Measurements from ENCODE around the gene MAST3. TPM values are rescaled to one million over a fixed set of nuclear protein-coding genes. Genes with fewer than 3 reads are reported as not detected.

MAST3 gene
- total RNA-seq, 1 donor from 2014 or later, result 48.6 TPM

DNA sequence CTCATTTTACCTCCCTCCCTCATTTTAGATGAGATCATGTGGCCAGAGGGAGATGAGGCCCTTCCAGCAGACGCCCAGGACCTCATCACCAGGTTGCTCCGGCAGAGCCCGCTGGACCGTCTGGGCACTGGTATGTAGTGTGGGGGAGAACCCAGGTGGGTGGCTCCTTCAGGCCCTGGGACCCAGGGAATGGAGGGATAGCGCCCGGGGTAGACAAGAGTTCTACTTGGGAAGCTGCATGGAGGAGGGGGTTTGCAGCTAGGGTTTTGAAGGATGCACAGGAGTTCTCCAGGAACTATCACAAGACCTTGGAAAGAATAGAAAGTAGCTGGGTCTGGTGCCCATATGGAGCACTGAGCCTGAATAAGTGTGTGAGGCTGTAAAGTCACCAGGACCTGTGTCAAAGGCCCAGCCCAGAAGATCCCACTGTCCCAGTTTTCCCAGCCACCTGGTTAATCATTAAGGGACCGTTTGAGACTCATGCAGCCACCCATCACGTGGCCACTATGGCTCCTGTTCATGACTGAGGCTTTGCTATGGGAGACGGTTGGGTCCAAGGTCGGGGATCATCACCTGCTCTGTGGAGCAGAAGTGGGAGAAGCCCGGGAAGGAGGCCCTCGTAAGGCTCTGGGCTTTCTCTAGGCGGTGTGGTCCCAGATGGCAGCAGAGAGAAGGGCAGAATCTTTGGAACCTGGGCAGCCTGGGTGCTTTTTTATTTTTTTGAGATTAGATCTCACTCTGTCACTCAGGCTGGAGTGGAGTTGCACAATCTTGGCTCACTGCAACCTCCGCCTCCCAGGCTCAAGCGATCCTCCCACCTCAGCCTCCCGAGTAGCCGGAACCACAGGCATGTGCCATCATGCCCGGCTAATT lies 38.4 kb downstream of the MAST3 start:
- Mint-ChIP-seq H3K27ac (no peak overlapping the region), H3K4me1 (no peaks in the 10 kb centered on the region), H3K36me3 (ENCODE audit: low read depth) (peaks cover 72% of the 10 kb centered on the region)

DNA sequence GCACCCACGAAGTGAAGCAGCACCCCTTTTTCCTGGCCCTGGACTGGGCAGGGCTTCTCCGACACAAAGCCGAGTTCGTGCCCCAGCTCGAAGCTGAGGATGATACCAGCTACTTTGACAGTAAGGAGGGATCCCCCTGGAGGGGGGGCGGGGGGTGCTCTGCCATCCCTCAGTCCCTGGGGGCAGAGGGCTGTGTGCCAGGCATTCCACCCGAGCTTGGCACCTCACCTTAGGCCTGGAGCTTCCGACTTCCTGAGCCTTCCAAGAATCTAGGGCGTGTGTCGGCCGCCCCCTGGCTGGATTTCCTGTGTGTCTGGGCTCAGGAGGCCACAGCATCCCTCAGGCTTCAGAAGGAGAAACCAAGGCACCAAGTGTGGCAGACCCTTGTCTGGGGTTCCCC lies 39.7 kb downstream of the MAST3 start:
- no peak for ATAC-seq (ENCODE audit: low read depth)
- CTCF ChIA-PET, result no interaction called here
- intact Hi-C loops (cut with micrococcal nuclease), result no loop called here
- H3K27me3 Mint-ChIP-seq, result no peaks in the 10 kb centered on the region
- H3K4me3 Mint-ChIP-seq, result no peak overlapping the region
- POLR2A ChIA-PET, result no interaction called here
- no peaks in the 10 kb centered on the region for H3K4me1 Mint-ChIP-seq
- no peak overlapping the region for H3K27ac Mint-ChIP-seq
- DNase-seq, result no peak
- TF ChIP-seq, protein P1, sequence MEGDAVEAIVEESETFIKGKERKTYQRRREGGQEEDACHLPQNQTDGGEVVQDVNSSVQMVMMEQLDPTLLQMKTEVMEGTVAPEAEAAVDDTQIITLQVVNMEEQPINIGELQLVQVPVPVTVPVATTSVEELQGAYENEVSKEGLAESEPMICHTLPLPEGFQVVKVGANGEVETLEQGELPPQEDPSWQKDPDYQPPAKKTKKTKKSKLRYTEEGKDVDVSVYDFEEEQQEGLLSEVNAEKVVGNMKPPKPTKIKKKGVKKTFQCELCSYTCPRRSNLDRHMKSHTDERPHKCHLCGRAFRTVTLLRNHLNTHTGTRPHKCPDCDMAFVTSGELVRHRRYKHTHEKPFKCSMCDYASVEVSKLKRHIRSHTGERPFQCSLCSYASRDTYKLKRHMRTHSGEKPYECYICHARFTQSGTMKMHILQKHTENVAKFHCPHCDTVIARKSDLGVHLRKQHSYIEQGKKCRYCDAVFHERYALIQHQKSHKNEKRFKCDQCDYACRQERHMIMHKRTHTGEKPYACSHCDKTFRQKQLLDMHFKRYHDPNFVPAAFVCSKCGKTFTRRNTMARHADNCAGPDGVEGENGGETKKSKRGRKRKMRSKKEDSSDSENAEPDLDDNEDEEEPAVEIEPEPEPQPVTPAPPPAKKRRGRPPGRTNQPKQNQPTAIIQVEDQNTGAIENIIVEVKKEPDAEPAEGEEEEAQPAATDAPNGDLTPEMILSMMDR (IDR thresholded peaks at IDR 0.05), result no peak
- peaks cover 74% of the 10 kb centered on the region for H3K36me3 Mint-ChIP-seq (ENCODE audit: low read depth)
- no peaks in the 10 kb centered on the region for H3K9me3 Mint-ChIP-seq

More for the DNA sequence above, 38.4 kb downstream of the MAST3 start:
- intact Hi-C loops (cut with micrococcal nuclease), result no loop called here
- no peak for ATAC-seq (ENCODE audit: low read depth)
- POLR2A ChIA-PET, result no interaction called here
- TF ChIP-seq, protein P1 (IDR thresholded peaks at IDR 0.05), result no peak
- Mint-ChIP-seq H3K27me3 (no peaks in the 10 kb centered on the region), H3K4me3 (no peak overlapping the region), H3K9me3 (no peaks in the 10 kb centered on the region)
- no peak for DNase-seq
- CTCF ChIA-PET, result no interaction called here

DNA sequence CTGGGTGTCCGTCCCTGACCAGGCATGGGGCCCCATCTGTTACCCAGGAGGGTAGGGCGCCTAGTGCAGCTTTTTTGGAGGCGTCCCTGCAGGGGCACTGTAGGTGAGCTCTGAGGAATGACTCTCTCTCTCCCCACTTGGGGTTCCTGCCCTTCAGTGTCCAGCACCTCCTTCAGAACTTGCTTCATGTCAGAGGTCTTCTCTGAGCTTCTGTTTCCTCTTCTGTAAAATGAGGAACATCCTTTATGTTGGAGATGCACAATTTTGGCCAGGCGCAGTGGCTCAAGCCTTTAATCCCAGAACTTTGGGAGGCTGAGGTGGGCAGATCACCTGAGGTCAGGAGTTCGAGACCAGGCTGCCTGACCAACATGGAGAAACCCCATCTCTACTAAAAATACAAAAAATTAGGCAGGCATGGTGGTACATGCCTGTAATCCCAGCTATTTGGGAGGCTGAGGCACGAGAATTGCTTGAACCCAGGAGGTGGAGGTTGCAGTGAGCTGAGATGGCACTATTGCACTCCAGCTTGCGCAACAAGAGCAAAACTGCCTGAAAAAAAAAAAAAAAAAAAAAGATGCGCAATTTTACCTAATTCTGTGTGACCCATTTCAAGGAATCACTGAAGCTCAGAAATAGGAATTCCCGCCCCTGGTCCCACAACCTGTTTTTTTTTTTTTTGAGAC lies 40.2 kb downstream of the MAST3 start:
- H3K9me3 Mint-ChIP-seq, result no peaks in the 10 kb centered on the region
- no peak overlapping the region for H3K4me3 Mint-ChIP-seq
- H3K27me3 Mint-ChIP-seq, result no peaks in the 10 kb centered on the region
- CTCF ChIA-PET, result no interaction called here
- POLR2A ChIA-PET, result no interaction called here
- intact Hi-C loops (cut with micrococcal nuclease), result no loop called here
- TF ChIP-seq, protein P1 (IDR thresholded peaks at IDR 0.05), result no peak
- H3K4me1 Mint-ChIP-seq, result no peaks in the 10 kb centered on the region
- peaks cover 70% of the 10 kb centered on the region for H3K36me3 Mint-ChIP-seq (ENCODE audit: low read depth)
- no peak for ATAC-seq (ENCODE audit: low read depth)
- no peak overlapping the region for H3K27ac Mint-ChIP-seq
- DNase-seq, result no peak

DNA sequence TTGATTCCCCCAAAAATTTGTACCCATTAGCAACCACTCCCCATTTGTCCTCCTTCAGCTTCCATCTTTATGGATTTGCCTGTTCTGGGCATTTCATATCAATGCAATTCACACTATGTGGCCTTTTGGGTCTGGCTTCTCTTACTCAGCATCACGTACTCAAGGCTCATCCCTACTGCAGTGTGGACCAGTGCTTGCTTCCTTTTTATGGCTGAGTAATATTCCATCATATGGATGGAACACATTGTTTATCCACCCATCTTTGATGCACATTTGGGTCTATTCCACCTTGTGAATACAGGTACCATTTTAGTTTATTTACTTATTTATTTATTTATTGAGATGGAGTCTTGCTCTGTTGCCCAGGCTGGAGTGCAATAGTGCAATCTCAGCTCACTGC lies 42.9 kb downstream of the MAST3 start:
- Mint-ChIP-seq H3K27me3 (no peaks in the 10 kb centered on the region), H3K27ac (no peak overlapping the region), H3K9me3 (no peaks in the 10 kb centered on the region), H3K4me3 (no peak overlapping the region), H3K4me1 (no peaks in the 10 kb centered on the region), H3K36me3 (ENCODE audit: low read depth) (peaks cover 76% of the 10 kb centered on the region)
- no peak for DNase-seq
- intact Hi-C loops (cut with micrococcal nuclease), result no loop called here
- ChIA-PET CTCF (no interaction called here), POLR2A (interaction anchor here (0.8 kb wide), 1 partner anchor 52 kb away, joined by 4 read pairs; no protein-coding TSS in a partner anchor)
- TF ChIP-seq, protein P1 (IDR thresholded peaks at IDR 0.05), result no peak
- ATAC-seq (ENCODE audit: low read depth), result no peak

DNA sequence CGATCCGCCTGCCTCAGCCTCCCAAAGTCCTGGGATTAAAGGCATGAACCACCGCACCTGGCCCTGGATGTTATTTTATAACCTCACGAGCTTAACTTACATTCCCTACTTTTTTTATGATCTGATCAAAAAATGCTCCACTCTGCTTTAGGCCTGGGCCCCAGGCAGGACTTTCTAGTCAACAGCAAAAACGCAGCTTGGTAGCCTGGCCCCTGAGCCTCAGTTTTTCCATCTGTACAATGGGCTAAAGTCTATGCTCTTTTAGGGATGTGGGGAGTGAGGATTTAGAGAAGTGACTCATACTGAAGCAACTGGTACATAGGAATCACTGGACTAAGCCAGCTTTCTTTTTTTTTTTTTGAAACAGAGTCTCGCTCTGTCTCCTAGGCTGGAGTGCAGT lies 43.5 kb downstream of the MAST3 start:
- Mint-ChIP-seq H3K9me3 (no peaks in the 10 kb centered on the region), H3K27ac (no peak overlapping the region), H3K27me3 (no peaks in the 10 kb centered on the region), H3K4me3 (no peak overlapping the region), H3K36me3 (ENCODE audit: low read depth) (peaks cover 76% of the 10 kb centered on the region), H3K4me1 (no peaks in the 10 kb centered on the region)
- ChIA-PET CTCF (no interaction called here), POLR2A (interaction anchor here (0.6 to 0.8 kb wide), 3 partner anchors 40 to 133 kb away, joined by 3 to 4 read pairs (median 3); partner anchors contain the start of gene IQCN)
- DNase-seq (no peak), ATAC-seq (ENCODE audit: low read depth) (no peak)
- TF ChIP-seq, protein P1 (IDR thresholded peaks at IDR 0.05), result no peak
- intact Hi-C loops (cut with micrococcal nuclease), result no loop called here

All from activated B cell treated with CpG ODN at 0.5 μM for 24 hours (primary cell).